ENCODE results near the gene KCTD4.

KCTD4 gene

GRCh38 chr13:45196622-45197021, 4.2 kb downstream of the KCTD4 start:
- Histone ChIP-seq H3K27me3 (ENCODE audit: control insufficient read depth in 1 of 2, insufficient read depth in 1 of 2, low read length in 2 of 2) (no peaks in the 10 kb centered on the region), H3K9ac (ENCODE audit: low read length) (no peak overlapping the region), H3K27ac (ENCODE audit: low read length, poor library complexity, severe bottlenecking) (peak overlapping the region; percentile 63), H4K91ac (ENCODE audit: low read length) (no peak overlapping the region), H2BK15ac (ENCODE audit: low read depth, poor library complexity, severe bottlenecking) (no peak overlapping the region), H2AK5ac (ENCODE audit: low read length, severe bottlenecking) (peak overlapping the region; percentile 76), H2AFZ (ENCODE audit: low read depth, low read length) (no peak overlapping the region), H2BK120ac (ENCODE audit: low read depth, low read length) (no peak overlapping the region), H3K23ac (ENCODE audit: low read length in 2 of 2) (no peak overlapping the region), H3K36me3 (ENCODE audit: control insufficient read depth in 1 of 2, insufficient read depth in 2 of 2, low read depth in 1 of 2, low read length in 2 of 2) (no peaks in the 10 kb centered on the region), H3K4me3 (ENCODE audit: insufficient read depth in 1 of 2, low read depth in 1 of 2, low read length in 2 of 2) (no peak overlapping the region), H3K18ac (ENCODE audit: low read depth in 1 of 2, low read length in 2 of 2) (no peak overlapping the region), H3K4me1 (ENCODE audit: control insufficient read depth, insufficient read depth, low read depth, low read length) (peaks cover 4% of the 10 kb centered on the region), H3K9me3 (ENCODE audit: control insufficient read depth, low read length) (no peaks in the 10 kb centered on the region), H3K14ac (ENCODE audit: low read length in 2 of 2) (no peak overlapping the region), H3K4ac (ENCODE audit: low read depth in 1 of 2, low read length in 2 of 2) (no peak overlapping the region), H4K8ac (ENCODE audit: low read length) (no peak overlapping the region), H2BK12ac (ENCODE audit: low read length in 2 of 2) (no peak overlapping the region), H3K4me2 (ENCODE audit: low read length, poor library complexity, severe bottlenecking) (no peak overlapping the region), H2BK5ac (ENCODE audit: low read depth, low read length, poor library complexity, severe bottlenecking) (no peak overlapping the region), H3K79me1 (replicated peaks; ENCODE audit: low read length, poor library complexity, severe bottlenecking) (peaks cover 8% of the 10 kb centered on the region)
- WGBS = 63% methylated on average over 1 of the region's 1 CpG
- DNase-seq = peak; percentile 62

DNA sequence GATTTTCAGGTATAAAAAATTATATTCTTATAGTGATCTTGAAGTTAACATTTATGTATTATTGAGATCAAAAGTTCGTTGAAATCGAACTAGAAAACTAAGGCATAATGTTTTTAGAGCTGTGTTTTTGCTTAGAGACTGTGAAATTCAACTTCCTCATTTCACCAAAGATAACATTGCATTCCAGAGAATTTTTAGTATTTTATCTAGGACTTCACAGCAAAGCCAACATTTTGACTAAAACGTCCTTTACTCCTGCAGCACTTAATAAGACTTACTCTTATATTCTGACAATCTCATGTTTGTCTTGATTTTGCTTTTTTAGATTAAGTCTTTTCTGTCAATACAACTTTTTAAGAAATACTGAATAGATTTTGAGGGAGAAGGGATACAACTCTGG, 4.7 kb downstream of the KCTD4 start:
- no peak for DNase-seq
- no peak overlapping the region for H3K4me3 ChIP-seq (ENCODE audit: insufficient read depth in 1 of 2, low read depth in 1 of 2, low read length in 2 of 2)
- WGBS = no CpG with 5 or more reads among the region's 3 CpGs

DNA sequence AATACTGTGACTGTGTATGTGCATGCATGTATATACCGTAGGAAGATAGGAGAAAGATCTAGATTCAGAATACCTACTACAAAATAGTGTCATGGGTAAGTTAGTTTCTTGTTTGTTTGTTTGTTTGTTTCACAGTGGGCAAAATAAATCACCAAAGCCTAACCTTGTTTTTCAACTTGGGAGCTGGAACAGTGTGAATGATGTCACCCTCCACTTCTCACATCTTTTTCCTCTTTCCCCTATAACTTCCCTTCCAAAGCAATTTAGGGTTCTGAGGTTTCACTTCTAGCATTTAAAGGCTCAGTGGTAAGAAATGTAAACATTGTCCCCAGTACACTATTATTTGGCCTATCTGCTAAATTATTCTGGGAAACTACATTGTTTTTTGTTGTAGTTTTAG, 5.4 kb downstream of the KCTD4 start:
- H2BK5ac ChIP-seq (ENCODE audit: low read depth, low read length, poor library complexity, severe bottlenecking) = peak overlapping the region; percentile 96
- no peak overlapping the region for H2BK120ac ChIP-seq (ENCODE audit: low read depth, low read length)
- no peaks in the 10 kb centered on the region for H3K36me3 ChIP-seq (ENCODE audit: control insufficient read depth in 1 of 2, insufficient read depth in 2 of 2, low read depth in 1 of 2, low read length in 2 of 2)
- peak overlapping the region; percentile 44 for H3K9ac ChIP-seq (ENCODE audit: low read length)
- no peak overlapping the region for H2BK15ac ChIP-seq (ENCODE audit: low read depth, poor library complexity, severe bottlenecking)
- H3K4me2 ChIP-seq (ENCODE audit: low read length, poor library complexity, severe bottlenecking) = no peak overlapping the region
- peak overlapping the region; percentile 97 for H3K27ac ChIP-seq (ENCODE audit: low read length, poor library complexity, severe bottlenecking)
- WGBS = no CpG with 5 or more reads among the region's 1 CpG
- H3K4me1 ChIP-seq (ENCODE audit: control insufficient read depth, insufficient read depth, low read depth, low read length) = peaks cover 4% of the 10 kb centered on the region
- H3K4ac ChIP-seq (ENCODE audit: low read depth in 1 of 2, low read length in 2 of 2) = no peak overlapping the region
- H3K14ac ChIP-seq (ENCODE audit: low read length in 2 of 2) = no peak overlapping the region
- DNase-seq = peak; percentile 52
- H3K23ac ChIP-seq (ENCODE audit: low read length in 2 of 2) = no peak overlapping the region
- no peak overlapping the region for H4K8ac ChIP-seq (ENCODE audit: low read length)
- H3K18ac ChIP-seq (ENCODE audit: low read depth in 1 of 2, low read length in 2 of 2) = no peak overlapping the region
- no peak overlapping the region for H2AFZ ChIP-seq (ENCODE audit: low read depth, low read length)
- H3K79me1 ChIP-seq (replicated peaks; ENCODE audit: low read length, poor library complexity, severe bottlenecking) = peaks cover 6% of the 10 kb centered on the region
- H3K27me3 ChIP-seq (ENCODE audit: control insufficient read depth in 1 of 2, insufficient read depth in 1 of 2, low read length in 2 of 2) = no peaks in the 10 kb centered on the region
- no peaks in the 10 kb centered on the region for H3K9me3 ChIP-seq (ENCODE audit: control insufficient read depth, low read length)
- H4K91ac ChIP-seq (ENCODE audit: low read length) = no peak overlapping the region
- H2BK12ac ChIP-seq (ENCODE audit: low read length in 2 of 2) = no peak overlapping the region
- H3K4me3 ChIP-seq (ENCODE audit: insufficient read depth in 1 of 2, low read depth in 1 of 2, low read length in 2 of 2) = no peak overlapping the region
- H2AK5ac ChIP-seq (ENCODE audit: low read length, severe bottlenecking) = peak overlapping the region; percentile 16

More for the DNA sequence above, 4.7 kb downstream of the KCTD4 start:
- no peak overlapping the region for H3K4me2 ChIP-seq (ENCODE audit: low read length, poor library complexity, severe bottlenecking)
- no peak overlapping the region for H2AFZ ChIP-seq (ENCODE audit: low read depth, low read length)
- H3K27me3 ChIP-seq (ENCODE audit: control insufficient read depth in 1 of 2, insufficient read depth in 1 of 2, low read length in 2 of 2) = no peaks in the 10 kb centered on the region
- no peak overlapping the region for H2BK15ac ChIP-seq (ENCODE audit: low read depth, poor library complexity, severe bottlenecking)
- no peaks in the 10 kb centered on the region for H3K36me3 ChIP-seq (ENCODE audit: control insufficient read depth in 1 of 2, insufficient read depth in 2 of 2, low read depth in 1 of 2, low read length in 2 of 2)
- peaks cover 8% of the 10 kb centered on the region for H3K79me1 ChIP-seq (replicated peaks; ENCODE audit: low read length, poor library complexity, severe bottlenecking)
- H2AK5ac ChIP-seq (ENCODE audit: low read length, severe bottlenecking) = no peak overlapping the region
- H3K18ac ChIP-seq (ENCODE audit: low read depth in 1 of 2, low read length in 2 of 2) = no peak overlapping the region
- peaks cover 4% of the 10 kb centered on the region for H3K4me1 ChIP-seq (ENCODE audit: control insufficient read depth, insufficient read depth, low read depth, low read length)
- peak overlapping the region; percentile 26 for H3K27ac ChIP-seq (ENCODE audit: low read length, poor library complexity, severe bottlenecking)
- H3K4ac ChIP-seq (ENCODE audit: low read depth in 1 of 2, low read length in 2 of 2) = no peak overlapping the region
- H3K9me3 ChIP-seq (ENCODE audit: control insufficient read depth, low read length) = no peaks in the 10 kb centered on the region
- H3K14ac ChIP-seq (ENCODE audit: low read length in 2 of 2) = no peak overlapping the region
- H4K8ac ChIP-seq (ENCODE audit: low read length) = no peak overlapping the region
- H2BK120ac ChIP-seq (ENCODE audit: low read depth, low read length) = no peak overlapping the region
- H3K9ac ChIP-seq (ENCODE audit: low read length) = no peak overlapping the region
- no peak overlapping the region for H2BK5ac ChIP-seq (ENCODE audit: low read depth, low read length, poor library complexity, severe bottlenecking)
- H2BK12ac ChIP-seq (ENCODE audit: low read length in 2 of 2) = no peak overlapping the region
- H4K91ac ChIP-seq (ENCODE audit: low read length) = no peak overlapping the region
- no peak overlapping the region for H3K23ac ChIP-seq (ENCODE audit: low read length in 2 of 2)

DNA sequence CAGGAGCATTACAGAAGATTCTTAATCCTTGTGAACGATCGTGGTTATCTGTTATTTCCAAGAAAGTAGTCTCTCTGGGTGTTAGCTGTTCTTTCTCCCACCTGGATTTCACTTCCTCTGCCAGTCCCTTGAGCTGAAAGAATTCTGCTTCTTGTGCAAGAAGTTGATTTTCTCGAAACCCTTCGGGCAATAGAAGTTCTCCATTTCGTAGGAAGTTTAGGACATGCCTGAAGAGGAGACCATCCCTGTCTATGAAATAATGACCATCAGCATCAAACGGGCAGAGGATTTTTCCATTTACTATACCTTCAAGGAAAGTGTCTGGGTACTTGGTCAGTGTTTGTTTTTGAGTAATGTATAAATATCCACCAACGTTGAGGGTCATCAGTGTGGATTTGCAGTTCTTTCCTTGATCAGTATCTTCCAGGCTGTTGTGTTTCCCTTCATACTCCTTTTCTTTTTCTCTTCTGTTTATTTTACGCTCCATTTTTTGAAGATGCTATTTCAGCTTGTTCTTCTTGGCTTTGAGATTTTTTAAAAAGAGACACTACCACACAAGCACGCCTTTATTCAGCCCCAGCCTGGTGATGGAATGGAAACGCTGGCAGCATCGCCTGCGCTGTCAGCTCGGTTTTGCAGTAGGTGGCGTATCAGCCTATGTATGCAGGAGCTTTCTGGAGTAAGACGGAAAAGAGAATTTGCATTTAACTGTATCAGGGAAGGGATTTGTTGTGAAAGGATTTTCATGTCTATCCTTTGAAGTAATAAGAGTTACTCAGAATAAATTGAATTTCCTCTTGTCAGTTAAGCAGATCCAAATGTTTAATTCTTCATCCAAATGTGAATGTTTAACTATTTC, 6.5 kb downstream of the KCTD4 start:
- Histone ChIP-seq H3K36me3 (ENCODE audit: control insufficient read depth in 1 of 2, insufficient read depth in 2 of 2, low read depth in 1 of 2, low read length in 2 of 2) (no peaks in the 10 kb centered on the region), H3K4me2 (ENCODE audit: low read length, poor library complexity, severe bottlenecking) (no peak overlapping the region), H4K8ac (ENCODE audit: low read length) (no peak overlapping the region), H2BK12ac (ENCODE audit: low read length in 2 of 2) (no peak overlapping the region), H3K27me3 (ENCODE audit: control insufficient read depth in 1 of 2, insufficient read depth in 1 of 2, low read length in 2 of 2) (no peaks in the 10 kb centered on the region), H3K9me3 (ENCODE audit: control insufficient read depth, low read length) (no peaks in the 10 kb centered on the region), H3K23ac (ENCODE audit: low read length in 2 of 2) (peak overlapping the region in 1 of 2 experiments; percentile 89), H2BK120ac (ENCODE audit: low read depth, low read length) (no peak overlapping the region), H3K4me1 (ENCODE audit: control insufficient read depth, insufficient read depth, low read depth, low read length) (peaks cover 4% of the 10 kb centered on the region), H2AK5ac (ENCODE audit: low read length, severe bottlenecking) (peak overlapping the region; percentile 47), H3K18ac (ENCODE audit: low read depth in 1 of 2, low read length in 2 of 2) (no peak overlapping the region), H3K79me1 (replicated peaks; ENCODE audit: low read length, poor library complexity, severe bottlenecking) (peaks cover 6% of the 10 kb centered on the region), H2BK5ac (ENCODE audit: low read depth, low read length, poor library complexity, severe bottlenecking) (no peak overlapping the region), H3K9ac (ENCODE audit: low read length) (peak overlapping the region; percentile 48), H3K14ac (ENCODE audit: low read length in 2 of 2) (no peak overlapping the region), H3K4ac (ENCODE audit: low read depth in 1 of 2, low read length in 2 of 2) (no peak overlapping the region), H2AFZ (ENCODE audit: low read depth, low read length) (no peak overlapping the region), H4K91ac (ENCODE audit: low read length) (no peak overlapping the region), H3K27ac (ENCODE audit: low read length, poor library complexity, severe bottlenecking) (peak overlapping the region; percentile 54), H2BK15ac (ENCODE audit: low read depth, poor library complexity, severe bottlenecking) (no peak overlapping the region), H3K4me3 (ENCODE audit: insufficient read depth in 1 of 2, low read depth in 1 of 2, low read length in 2 of 2) (no peak overlapping the region)
- WGBS = 89% methylated on average over 13 of the region's 15 CpGs
- no peak for DNase-seq
